ENCODE results near the gene SNUPN. TPM values are rescaled to one million over a fixed set of nuclear protein-coding genes. Genes with fewer than 3 reads are reported as not detected.

The SNUPN gene
- 23.8 and 28.6 TPM in 2 replicates for total RNA-seq (2012; rRNA removed)
- 21.8 and 24.1 TPM in 2 replicates for polyA plus RNA-seq (2012; rRNA removed)
- 12.3 and 20.2 TPM in 2 replicates for polyA plus RNA-seq (2012; cell fraction: cytosol; rRNA removed)
- polyA plus RNA-seq (2012; cell fraction: nucleus; rRNA removed; ENCODE audit: low replicate concordance): 6.1 and 17.3 TPM in 2 replicates
- percentile 58 among the genes with signal in this experiment for Bru-seq, nascent RNA
- BruChase-seq, experiment 1, labeled RNA remaining after a 6-hour chase: percentile 68 among the genes with signal in this experiment
- percentile 55 among the genes with signal in this experiment for BruChase-seq, experiment 2, labeled RNA remaining after a 2-hour chase
- long read RNA-seq, transcript SNUPN-201 (9 exons, 1,513 nt): major isoform, 31 of 45 reads
- long read RNA-seq, partial matches to known transcripts: 3 of 45 reads
- long read RNA-seq, other reads (novel, unspliced or antisense): 8 of 45 reads

DNA sequence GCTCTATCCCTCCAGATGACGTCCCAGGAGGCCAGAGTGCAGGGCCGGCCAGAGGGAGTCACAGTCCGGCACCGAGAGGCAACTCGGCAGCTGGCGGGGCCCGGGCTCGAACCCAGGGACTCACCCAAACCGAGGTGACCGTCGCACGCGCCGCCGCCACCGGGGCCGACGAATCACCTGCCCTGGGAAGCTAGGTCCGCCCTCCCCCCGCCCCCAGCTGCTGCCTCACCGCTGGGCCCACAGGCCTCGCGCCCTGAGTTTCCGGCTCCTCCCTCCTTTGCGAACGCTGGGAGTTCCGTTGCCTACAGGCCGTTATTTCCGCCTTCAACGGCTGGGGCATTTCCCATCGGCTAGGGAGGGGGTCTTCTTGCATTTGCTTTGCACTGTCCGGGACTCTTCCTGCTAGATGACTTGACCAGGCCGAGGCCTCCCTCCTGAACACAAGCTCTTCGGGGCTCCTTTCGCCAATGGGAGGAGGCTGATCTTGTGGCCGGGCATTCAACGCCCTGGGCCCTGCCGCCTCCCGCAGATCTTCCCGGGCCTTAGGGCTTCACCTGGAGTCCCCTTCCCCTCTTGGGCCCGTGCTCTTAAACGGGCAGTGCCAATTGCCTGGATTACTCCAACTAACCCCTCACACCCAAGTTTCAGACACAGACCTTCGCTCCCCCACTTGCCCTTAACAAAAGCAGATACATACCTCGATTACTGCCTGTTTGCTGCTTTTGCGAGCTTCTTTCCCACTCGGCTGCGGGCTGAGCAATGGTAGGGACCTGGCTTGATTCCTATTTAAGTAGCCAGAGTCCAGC lies at the start of gene SNUPN:
Gene SNUPN (minus strand): TSS at position 184 of the 806 bp plus-strand sequence. CDS start 4,674 bp downstream, outside the sequence.
- TF ChIP-seq MAZ (IDR thresholded peaks at IDR 0.05; ENCODE audit: borderline replicate concordance, low read depth, low read length) (peak; percentile 85; the same call in 1 of the 2 replicates), POLR2A (IDR thresholded peaks at IDR 0.05; ENCODE audit: low read depth, low read length) (peak; percentile 25; the same call in 1 of the 2 replicates), FOS (IDR thresholded peaks at IDR 0.05; ENCODE audit: low read depth, low read length) (no peak), RCOR1 (IDR thresholded peaks at IDR 0.05; ENCODE audit: insufficient replicate concordance, low read length) (no peak), NFE2L2 (IDR thresholded peaks at IDR 0.05; ENCODE audit: low read depth, low read length) (peak; percentile 70), BHLHE40 (IDR thresholded peaks at IDR 0.05; ENCODE audit: low read depth, low read length) (peak; percentile 89)

More for the DNA sequence above, at the start of gene SNUPN:
- Histone ChIP-seq H2AK5ac (ENCODE audit: low read depth, low read length) (peak within 1 kb of the TSS; percentile 91), H4K5ac (ENCODE audit: low read depth, low read length) (peak within 1 kb of the TSS; percentile 92), H3K56ac (ENCODE audit: extremely low read depth, insufficient read depth, low read length) (peak within 1 kb of the TSS; percentile 72), H3K9me1 (ENCODE audit: insufficient read depth, low read length) (no peaks in the 10 kb centered on the region; the same call in 1 of the 2 replicates), H3K9me3 (ENCODE audit: control insufficient read depth, insufficient read depth, low read length) (no peaks in the 10 kb centered on the region), H3K14ac (replicated peaks; ENCODE audit: low read depth, low read length) (peak within 1 kb of the TSS; percentile 95), H2BK15ac (ENCODE audit: low read depth, low read length) (peak within 1 kb of the TSS; percentile 35; the same call in 1 of the 3 replicates), H3K18ac (ENCODE audit: low read depth, low read length) (peak within 1 kb of the TSS; percentile 86), H3K9ac (ENCODE audit: low read depth, low read length) (peak within 1 kb of the TSS; percentile 93), H3K4me3 (ENCODE audit: insufficient read depth, low read depth, low read length) (peak within 1 kb of the TSS; percentile 79), H4K8ac (ENCODE audit: low read depth in 2 of 2, low read length in 2 of 2) (peak within 1 kb of the TSS; percentile 99), H3K23ac (ENCODE audit: low read depth, low read length) (peak within 1 kb of the TSS; percentile 82), H2AFZ (replicated peaks; ENCODE audit: low read length, poor library complexity) (peak within 1 kb of the TSS; percentile 98), H3K4me1 (ENCODE audit: control insufficient read depth, insufficient read depth, low read length) (peaks cover 5% of the 10 kb centered on the region), H3K79me1 (ENCODE audit: low read depth in 1 of 2, low read length in 2 of 2) (peaks cover 3 to 35% of the 10 kb centered on the region in 2 experiments; a peak in 2 of 4 replicates), H2AK9ac (replicated peaks; ENCODE audit: low read depth, low read length, poor library complexity) (peak within 1 kb of the TSS; percentile 99), H2BK20ac (ENCODE audit: low read depth, low read length) (no peak within 1 kb of the TSS; the same call in 1 of the 2 replicates), H4K20me1 (ENCODE audit: insufficient read depth, low read length) (0 out of 2 replicates have a peak, but pooled peaks cover 1% of the 10 kb centered on the region), H3K4me2 (ENCODE audit: low read depth, low read length) (peak within 1 kb of the TSS; percentile 91), H2BK120ac (ENCODE audit: low read depth, low read length) (peak within 1 kb of the TSS; percentile 80), H3K27ac (ENCODE audit: insufficient read depth, low read length) (peak within 1 kb of the TSS; percentile 95), H4K91ac (ENCODE audit: insufficient read depth, low read depth, low read length) (peak within 1 kb of the TSS; percentile 97), H3K36me3 (ENCODE audit: control insufficient read depth, insufficient read depth, low read length) (no peaks in the 10 kb centered on the region), H2BK5ac (ENCODE audit: low read depth, low read length, poor library complexity, severe bottlenecking) (peak within 1 kb of the TSS; percentile 94), H3K4ac (ENCODE audit: low read depth, low read length) (peak within 1 kb of the TSS; percentile 96), H3K27me3 (ENCODE audit: control insufficient read depth, insufficient read depth, low read length) (no peaks in the 10 kb centered on the region)
- no TSS peak for BruUV-seq (replicated peaks)
- in situ Hi-C loops (cut with MboI; ENCODE audit: low sequenced_read_pairs): no loop called here
- intact Hi-C loops (cut with micrococcal nuclease): loop anchor here (10.0 kb wide), 1 partner anchor 49 kb away; no protein-coding TSS in a partner anchor
- DNase-seq (peak; percentile 86), ATAC-seq (ENCODE audit: low read depth) (peak; percentile 92)
- CTCF ChIA-PET: interaction anchor here (1.1 kb wide), 1 partner anchor 13 kb away, joined by 7 read pairs; no protein-coding TSS in a partner anchor
- 3% methylated on average over 22 of the region's 47 CpGs; no CpG with 5 or more reads in 1 of the 2 experiments for WGBS, 2 experiments (ENCODE audit: extremely low coverage in 2 of 2, insufficient read length in 1 of 2)
- dilution Hi-C loops (cut with HindIII; ENCODE audit: low sequenced_read_pairs, unreplicated experiment): no loop called here
- POLR2A ChIA-PET (ENCODE audit: unreplicated experiment): interaction anchor here (0.6 to 1.2 kb wide), 3 partner anchors 10 to 596 kb away, joined by 3 to 5 read pairs (median 4); partner anchors contain the start of gene IMP3
